Neural cell (in vitro differentiated cells): ENCODE data around the gene BAG5. TPM values are rescaled to one million over a fixed set of nuclear protein-coding genes. Genes with fewer than 3 reads are reported as not detected.

ENCODE experiments used
- H2AFZ ChIP-seq: fragments of 200-600, 300-800 bp; sonication (generic), shearing (Covaris generic); 2 replicates; pipeline ENCODE4 v1.6.0; 2014; ENCODE audit warnings: low read depth, mild to moderate bottlenecking, antibody characterized with exemption, low read length, moderate library complexity
- H3F3A ChIP-seq: fragments of 200-600 bp; shearing (Covaris generic); 2 replicates; pipeline ENCODE4 v1.6.1; 2016; ENCODE audit warnings: mild to moderate bottlenecking, moderate library complexity, mixed read lengths, antibody characterized with exemption, low read length; ENCODE audit not compliant: insufficient read depth, poor library complexity, severe bottlenecking
- H3K27ac ChIP-seq: fragments of 200-600, 300-800 bp; sonication (generic), shearing (Covaris generic); 2 replicates; pipeline ENCODE4 v1.5.1; 2014; ENCODE audit warnings: mild to moderate bottlenecking, low read length, moderate library complexity
- H3K27me3 ChIP-seq: fragments of 300-800, 200-600 bp; sonication (generic), shearing (Covaris generic); 2 replicates; pipeline ENCODE4 v1.6.0; 2014; ENCODE audit warnings: mild to moderate bottlenecking, low read depth, low read length, moderate library complexity; ENCODE audit not compliant: insufficient read depth
- H3K36me3 ChIP-seq: fragments of 300-800, 200-600 bp; sonication (generic), shearing (Covaris generic); 2 replicates; pipeline ENCODE4 v1.5.1; 2014; ENCODE audit warnings: mild to moderate bottlenecking, antibody characterized with exemption, low read length, moderate library complexity; ENCODE audit not compliant: insufficient read depth
- H3K4me2 ChIP-seq: fragments of 300-800, 200-600 bp; sonication (generic), shearing (Covaris generic); 2 replicates; pipeline ENCODE4 v1.6.0; 2014; ENCODE audit warnings: mild to moderate bottlenecking, low read length
- H3K4me3 ChIP-seq: fragments of 300-800, 200-600 bp; sonication (generic), shearing (Covaris generic); 2 replicates; pipeline ENCODE4 v1.5.1; 2014; ENCODE audit warnings: mild to moderate bottlenecking, low read length, moderate library complexity
- H3K79me2 ChIP-seq: fragments of 200-600 bp; shearing (Covaris generic); replicated peaks from 2 replicates; pipeline ENCODE4 v1.6.0; 2014; ENCODE audit warnings: mild to moderate bottlenecking, low read length, moderate library complexity; ENCODE audit not compliant: insufficient read depth
- H3K9ac ChIP-seq: fragments of 300-800, 200-600 bp; sonication (generic), shearing (Covaris generic); 2 replicates; pipeline ENCODE4 v1.6.1; 2016; ENCODE audit warnings: mild to moderate bottlenecking, low read length, mixed read lengths
- H3K9me2 ChIP-seq: fragments of 200-600 bp; shearing (Covaris generic); 2 replicates; pipeline ENCODE4 v1.6.1; 2016; ENCODE audit warnings: mild to moderate bottlenecking, low read length, mixed read lengths; ENCODE audit not compliant: insufficient read depth
- H3K9me3 ChIP-seq: fragments of 200-600, 300-800 bp; sonication (generic), shearing (Covaris generic); 2 replicates; pipeline ENCODE4 v1.6.1; 2016; ENCODE audit warnings: mild to moderate bottlenecking, mixed run types, low read length, moderate library complexity, mixed read lengths
- H4K20me1 ChIP-seq: fragments of 200-600 bp; shearing (Covaris generic); 2 replicates; pipeline ENCODE4 v1.6.1; 2016; ENCODE audit warnings: mild to moderate bottlenecking, mixed run types; ENCODE audit not compliant: insufficient read depth
- EP300 ChIP-seq: fragments of 450-650 bp; conservative IDR thresholded peaks from 2 replicates; pipeline ENCODE4 v1.6.1; 2014; ENCODE audit warnings: antibody characterized with exemption, mild to moderate bottlenecking, moderate library complexity; ENCODE audit not compliant: poor library complexity, severe bottlenecking
- EZH2 ChIP-seq: fragments of 200-600, 300-800 bp; shearing (Covaris generic), sonication (generic); IDR thresholded peaks from 2 replicates; pipeline ENCODE4 v1.6.1; 2014; ENCODE audit warnings: antibody characterized with exemption, low read length, borderline replicate concordance, mild to moderate bottlenecking; ENCODE audit not compliant: insufficient read depth, poor library complexity, severe bottlenecking
- MXI1 ChIP-seq: fragments of 450-650 bp; conservative IDR thresholded peaks from 2 replicates; pipeline ENCODE4 v1.6.1; 2014; ENCODE audit warnings: antibody characterized with exemption, mild to moderate bottlenecking; ENCODE audit not compliant: poor library complexity, severe bottlenecking
- POLR2AphosphoS5 ChIP-seq: IDR thresholded peaks from 2 replicates; pipeline ENCODE4 v1.6.1; 2012
- RAD21 ChIP-seq: fragments of 450-650 bp; conservative IDR thresholded peaks from 2 replicates; pipeline ENCODE4 v1.6.1; 2014; ENCODE audit warnings: antibody characterized with exemption, mild to moderate bottlenecking, moderate library complexity
- SMC3 ChIP-seq: fragments of 450-650 bp; conservative IDR thresholded peaks from 2 replicates; pipeline ENCODE4 v1.6.1; 2014; ENCODE audit warnings: antibody characterized with exemption, mild to moderate bottlenecking, moderate library complexity; ENCODE audit not compliant: poor library complexity
- TAF1 ChIP-seq: IDR thresholded peaks from 2 replicates; pipeline ENCODE4 v1.6.1; 2012; ENCODE audit warnings: low read depth
- polyA plus RNA-seq: library from polyadenylated mRNA; depleted of rRNA; stranded (reverse); fragments of >200 nt; gene quantifications from 2 replicates; pipeline ENCODE4 v1.2.3, GENCODE V29; 2014
- TF ChIP-seq, protein P1 (sequence below): IDR thresholded peaks from 2 replicates; pipeline ENCODE4 v1.6.1; 2012; ENCODE audit warnings: borderline replicate concordance
- TF ChIP-seq, protein P2 (sequence below): fragments of 450-650 bp; IDR thresholded peaks from 2 replicates; pipeline ENCODE4 v1.5.1; 2014; ENCODE audit warnings: antibody characterized with exemption, mild to moderate bottlenecking, moderate library complexity; ENCODE audit not compliant: poor library complexity, severe bottlenecking

Gene BAG5
- polyA plus RNA-seq, 1 donor from 2014 or later = 25.5 TPM

GRCh38 chr14:103581954-103582703, 19.7 kb upstream of the BAG5 start:
- H3K9me3 ChIP-seq = no peaks in the 10 kb centered on the region
- H3K9me2 ChIP-seq = no peaks in the 10 kb centered on the region
- no peak overlapping the region for H3K9ac ChIP-seq
- H2AFZ ChIP-seq = no peak overlapping the region
- no peak overlapping the region for H3K27ac ChIP-seq
- no peak overlapping the region for H3K4me2 ChIP-seq
- H4K20me1 ChIP-seq = no peaks in the 10 kb centered on the region
- TF ChIP-seq TAF1 (no peak), EP300 (no peak), EZH2 (no peak), MXI1 (no peak), RAD21 (no peak)
- TF ChIP-seq, protein P1, sequence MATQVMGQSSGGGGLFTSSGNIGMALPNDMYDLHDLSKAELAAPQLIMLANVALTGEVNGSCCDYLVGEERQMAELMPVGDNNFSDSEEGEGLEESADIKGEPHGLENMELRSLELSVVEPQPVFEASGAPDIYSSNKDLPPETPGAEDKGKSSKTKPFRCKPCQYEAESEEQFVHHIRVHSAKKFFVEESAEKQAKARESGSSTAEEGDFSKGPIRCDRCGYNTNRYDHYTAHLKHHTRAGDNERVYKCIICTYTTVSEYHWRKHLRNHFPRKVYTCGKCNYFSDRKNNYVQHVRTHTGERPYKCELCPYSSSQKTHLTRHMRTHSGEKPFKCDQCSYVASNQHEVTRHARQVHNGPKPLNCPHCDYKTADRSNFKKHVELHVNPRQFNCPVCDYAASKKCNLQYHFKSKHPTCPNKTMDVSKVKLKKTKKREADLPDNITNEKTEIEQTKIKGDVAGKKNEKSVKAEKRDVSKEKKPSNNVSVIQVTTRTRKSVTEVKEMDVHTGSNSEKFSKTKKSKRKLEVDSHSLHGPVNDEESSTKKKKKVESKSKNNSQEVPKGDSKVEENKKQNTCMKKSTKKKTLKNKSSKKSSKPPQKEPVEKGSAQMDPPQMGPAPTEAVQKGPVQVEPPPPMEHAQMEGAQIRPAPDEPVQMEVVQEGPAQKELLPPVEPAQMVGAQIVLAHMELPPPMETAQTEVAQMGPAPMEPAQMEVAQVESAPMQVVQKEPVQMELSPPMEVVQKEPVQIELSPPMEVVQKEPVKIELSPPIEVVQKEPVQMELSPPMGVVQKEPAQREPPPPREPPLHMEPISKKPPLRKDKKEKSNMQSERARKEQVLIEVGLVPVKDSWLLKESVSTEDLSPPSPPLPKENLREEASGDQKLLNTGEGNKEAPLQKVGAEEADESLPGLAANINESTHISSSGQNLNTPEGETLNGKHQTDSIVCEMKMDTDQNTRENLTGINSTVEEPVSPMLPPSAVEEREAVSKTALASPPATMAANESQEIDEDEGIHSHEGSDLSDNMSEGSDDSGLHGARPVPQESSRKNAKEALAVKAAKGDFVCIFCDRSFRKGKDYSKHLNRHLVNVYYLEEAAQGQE = no peak
- TF ChIP-seq, protein P2, sequence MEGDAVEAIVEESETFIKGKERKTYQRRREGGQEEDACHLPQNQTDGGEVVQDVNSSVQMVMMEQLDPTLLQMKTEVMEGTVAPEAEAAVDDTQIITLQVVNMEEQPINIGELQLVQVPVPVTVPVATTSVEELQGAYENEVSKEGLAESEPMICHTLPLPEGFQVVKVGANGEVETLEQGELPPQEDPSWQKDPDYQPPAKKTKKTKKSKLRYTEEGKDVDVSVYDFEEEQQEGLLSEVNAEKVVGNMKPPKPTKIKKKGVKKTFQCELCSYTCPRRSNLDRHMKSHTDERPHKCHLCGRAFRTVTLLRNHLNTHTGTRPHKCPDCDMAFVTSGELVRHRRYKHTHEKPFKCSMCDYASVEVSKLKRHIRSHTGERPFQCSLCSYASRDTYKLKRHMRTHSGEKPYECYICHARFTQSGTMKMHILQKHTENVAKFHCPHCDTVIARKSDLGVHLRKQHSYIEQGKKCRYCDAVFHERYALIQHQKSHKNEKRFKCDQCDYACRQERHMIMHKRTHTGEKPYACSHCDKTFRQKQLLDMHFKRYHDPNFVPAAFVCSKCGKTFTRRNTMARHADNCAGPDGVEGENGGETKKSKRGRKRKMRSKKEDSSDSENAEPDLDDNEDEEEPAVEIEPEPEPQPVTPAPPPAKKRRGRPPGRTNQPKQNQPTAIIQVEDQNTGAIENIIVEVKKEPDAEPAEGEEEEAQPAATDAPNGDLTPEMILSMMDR = no peak
- H3K27me3 ChIP-seq = no peaks in the 10 kb centered on the region
- no peaks in the 10 kb centered on the region for H3F3A ChIP-seq
- peaks cover 11% of the 10 kb centered on the region for H3K36me3 ChIP-seq
- peaks cover 3% of the 10 kb centered on the region for H3K79me2 ChIP-seq
- H3K4me3 ChIP-seq = no peak overlapping the region

GRCh38 chr14:103581206-103581605, 18.7 kb upstream of the BAG5 start:
- H3K9ac ChIP-seq = no peak overlapping the region
- no peaks in the 10 kb centered on the region for H3K9me2 ChIP-seq
- no peak for TF ChIP-seq EP300
- TF ChIP-seq RAD21 = no peak
- TF ChIP-seq MXI1 = no peak
- no peak for TF ChIP-seq POLR2AphosphoS5
- TF ChIP-seq, protein P1 = no peak
- no peak for TF ChIP-seq EZH2
- no peak for TF ChIP-seq SMC3
- no peak for TF ChIP-seq TAF1
- TF ChIP-seq, protein P2 = no peak
- H3K36me3 ChIP-seq = peaks cover 11% of the 10 kb centered on the region
- no peak overlapping the region for H3K4me2 ChIP-seq
- H2AFZ ChIP-seq = no peak overlapping the region
- H3K4me3 ChIP-seq = no peak overlapping the region
- no peaks in the 10 kb centered on the region for H3F3A ChIP-seq
- no peaks in the 10 kb centered on the region for H4K20me1 ChIP-seq
- H3K27me3 ChIP-seq = no peaks in the 10 kb centered on the region
- H3K27ac ChIP-seq = no peak overlapping the region
- peaks cover 3% of the 10 kb centered on the region for H3K79me2 ChIP-seq
- H3K9me3 ChIP-seq = no peaks in the 10 kb centered on the region
